Neural cell (in vitro differentiated cells): Measurements from ENCODE around the gene ZNF618.

Experiments
- CTCF ChIP-seq: fragments of 450-650 bp; IDR thresholded peaks from 2 replicates; pipeline ENCODE4 v1.5.1; 2014; ENCODE audit warnings: antibody characterized with exemption, mild to moderate bottlenecking, moderate library complexity; ENCODE audit not compliant: poor library complexity, severe bottlenecking
- EP300 ChIP-seq: fragments of 450-650 bp; conservative IDR thresholded peaks from 2 replicates; pipeline ENCODE4 v1.6.1; 2014; ENCODE audit warnings: antibody characterized with exemption, mild to moderate bottlenecking, moderate library complexity; ENCODE audit not compliant: poor library complexity, severe bottlenecking
- EZH2 ChIP-seq: fragments of 200-600, 300-800 bp; shearing (Covaris generic), sonication (generic); IDR thresholded peaks from 2 replicates; pipeline ENCODE4 v1.6.1; 2014; ENCODE audit warnings: antibody characterized with exemption, low read length, borderline replicate concordance, mild to moderate bottlenecking; ENCODE audit not compliant: insufficient read depth, poor library complexity, severe bottlenecking

- TF ChIP-seq CTCF (no peak), EZH2 (no peak), EP300 (no peak)
Measured at GRCh38 chr9:114050646-114051045, 174.5 kb downstream of the ZNF618 start.
